Activated CD4-positive, CD25-positive, alpha-beta regulatory T cell treated with anti-CD3 and anti-CD28 coated beads, Interleukin-2, amount 50 U/mL, for 72 hours (primary cell): ENCODE results near the gene ZBED1.
"Not testable (repeated sequence)": the region's sequence is repeated elsewhere in the genome, so short reads cannot be mapped to it uniquely, and the experiment has no call there.

Experiments used
- DNase-seq: peaks from one replicate; pipeline ENCODE4 v3.0.0; 2021

Gene ZBED1

DNA sequence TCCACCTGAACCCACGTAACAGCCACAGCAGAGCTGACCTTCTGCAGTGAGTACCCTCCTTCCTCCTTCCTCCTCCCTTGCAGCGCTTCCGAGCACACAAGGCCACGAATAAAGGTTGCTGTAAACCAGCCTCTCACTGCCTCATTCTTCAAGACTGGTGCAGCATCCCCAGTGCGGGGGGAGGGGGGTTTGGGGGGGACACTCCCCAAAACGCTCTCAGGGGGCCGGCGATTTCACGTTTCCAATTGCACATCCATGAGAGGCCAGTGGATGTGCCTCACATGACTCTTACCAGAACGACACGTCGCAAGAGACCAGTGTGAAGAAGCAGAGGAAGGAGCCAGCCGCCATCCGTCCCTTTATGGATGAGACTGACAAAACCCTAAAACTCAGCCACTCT, 5.2 kb downstream of the ZBED1 start:
- no peak for DNase-seq

DNA sequence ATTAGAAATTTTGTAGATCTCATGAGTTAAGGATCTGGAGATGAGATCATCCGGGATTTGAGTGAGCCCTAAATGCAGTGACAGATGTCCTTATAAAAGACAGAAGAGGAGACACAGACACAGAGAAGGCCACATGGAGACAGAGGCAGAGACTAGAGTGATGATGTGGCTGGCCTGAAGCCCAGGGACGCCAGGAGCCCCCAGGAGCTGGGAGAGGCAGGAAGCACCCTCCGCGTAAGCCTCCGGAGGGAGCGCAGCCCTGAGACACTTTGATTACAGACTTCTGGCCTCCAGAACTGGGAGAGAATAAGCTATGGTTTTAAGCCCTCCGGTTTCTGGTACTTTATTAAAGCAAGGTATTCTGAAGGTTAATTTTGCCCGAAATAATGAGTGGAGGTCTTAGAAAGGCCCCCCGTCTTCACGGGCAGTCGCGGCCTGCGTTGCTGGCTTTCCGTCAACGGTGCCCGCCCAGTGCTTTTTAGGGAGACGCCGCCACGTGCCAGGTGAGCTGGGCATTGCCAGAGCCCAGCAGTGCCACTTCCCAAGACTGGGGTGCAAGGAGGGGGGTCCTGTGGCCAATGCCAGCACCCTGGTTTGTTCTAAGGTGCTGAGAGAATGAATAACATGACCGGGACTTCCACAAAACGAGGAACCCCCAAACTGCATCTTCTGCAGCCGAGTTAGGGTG, 8.1 kb downstream of the ZBED1 start:
- no peak for DNase-seq

DNA sequence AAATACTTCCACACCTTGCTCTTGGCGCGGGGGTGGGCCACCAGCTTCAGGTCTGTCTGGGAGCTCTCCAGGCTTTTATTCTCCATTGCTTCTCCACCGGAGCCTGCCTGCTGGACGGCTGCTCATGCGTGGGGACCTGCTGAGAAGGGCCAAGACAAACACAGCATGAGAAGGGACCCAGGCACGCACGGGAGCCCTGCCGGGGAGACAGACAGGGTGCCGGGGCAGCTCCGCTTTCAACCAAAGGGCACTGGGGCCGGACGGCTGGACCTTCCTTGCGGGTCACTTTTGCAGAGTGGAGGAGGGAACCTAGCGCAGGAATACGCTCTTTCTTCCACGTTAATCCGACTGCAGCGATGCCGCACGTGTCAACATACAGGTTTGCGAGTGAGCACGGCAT, 10.1 kb downstream of the ZBED1 start:
- DNase-seq, result no peak

DNA sequence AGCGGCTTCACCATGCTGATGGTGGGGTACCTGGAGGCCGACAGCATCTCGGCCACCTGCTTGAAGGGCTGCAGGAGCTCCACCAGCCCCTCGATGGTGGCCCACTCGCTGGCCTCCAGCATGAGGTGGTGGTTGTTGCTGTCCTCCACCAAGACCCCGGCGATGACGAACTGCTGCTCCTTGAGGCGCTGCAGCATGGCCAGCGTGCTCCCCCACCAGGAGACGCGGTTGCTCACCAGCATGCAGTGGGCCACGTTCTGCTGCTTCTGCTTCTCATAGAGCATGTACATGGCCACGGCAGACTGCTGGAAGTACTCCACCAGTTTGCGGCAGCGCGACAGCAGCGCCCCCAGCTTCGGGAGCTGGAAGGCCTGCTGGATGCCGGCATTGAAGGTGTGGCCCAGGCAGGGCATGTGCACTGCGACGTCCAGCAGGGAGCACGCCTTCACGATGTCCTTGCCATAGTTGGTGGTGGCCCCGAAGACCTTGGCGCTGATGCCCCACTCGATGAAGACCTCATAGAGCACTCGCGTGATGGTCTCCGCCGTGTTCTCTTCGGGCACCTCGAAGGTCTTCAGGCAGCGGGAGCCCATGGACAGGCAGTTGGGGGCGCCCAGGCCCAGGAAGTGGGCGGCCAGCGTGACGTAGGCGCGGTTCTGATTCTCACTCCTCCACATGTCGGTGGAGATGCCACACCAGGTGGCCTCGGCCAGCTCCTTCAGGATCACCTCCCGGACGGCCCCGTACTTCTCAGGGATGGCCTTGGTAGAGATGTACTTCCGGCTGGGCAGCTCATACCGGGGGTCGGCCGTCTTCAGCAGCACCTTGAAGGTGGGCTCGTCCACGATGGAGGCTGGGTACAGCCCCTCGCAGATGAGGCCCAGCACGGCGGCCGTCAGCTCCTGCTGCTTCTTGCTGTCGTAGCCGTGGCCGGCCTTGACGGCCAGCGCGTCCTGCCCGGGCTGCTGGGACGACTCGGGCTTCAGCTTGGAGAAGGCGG, 11.0 kb downstream of the ZBED1 start:
- no peak for DNase-seq

DNA sequence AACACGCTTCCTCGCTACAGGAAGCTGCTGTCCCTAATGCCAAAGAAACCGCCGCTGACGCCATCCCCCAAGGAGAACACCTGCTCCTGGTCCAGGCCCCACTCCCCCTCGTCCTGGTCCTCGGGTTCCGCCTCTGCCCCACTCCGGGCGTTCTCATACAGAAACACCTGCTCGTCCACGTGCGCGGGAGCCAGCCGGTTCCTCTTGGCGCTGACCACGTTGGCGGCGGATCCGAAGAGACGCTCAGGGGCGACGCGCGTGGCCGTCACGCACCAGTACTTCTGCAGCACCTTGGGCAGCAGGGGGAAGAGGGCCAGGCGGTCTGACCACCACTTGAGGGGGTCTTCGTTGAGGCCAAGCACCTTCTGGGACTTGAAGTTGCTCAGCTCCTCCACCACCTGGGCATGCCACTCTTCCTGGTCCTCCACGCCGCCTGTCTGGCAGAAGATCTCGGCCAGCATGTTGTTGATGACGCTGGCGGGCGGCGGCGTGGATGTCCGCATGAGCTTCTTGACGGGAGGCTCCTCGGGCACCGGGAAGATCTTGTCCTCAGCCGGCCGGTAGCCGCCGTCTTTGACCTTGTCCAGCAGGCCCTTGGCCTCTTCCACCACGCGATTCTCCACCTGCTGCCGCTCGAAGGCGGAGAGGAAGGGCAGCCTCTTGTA, 12.0 kb downstream of the ZBED1 start:
- peak; percentile 17 for DNase-seq

DNA sequence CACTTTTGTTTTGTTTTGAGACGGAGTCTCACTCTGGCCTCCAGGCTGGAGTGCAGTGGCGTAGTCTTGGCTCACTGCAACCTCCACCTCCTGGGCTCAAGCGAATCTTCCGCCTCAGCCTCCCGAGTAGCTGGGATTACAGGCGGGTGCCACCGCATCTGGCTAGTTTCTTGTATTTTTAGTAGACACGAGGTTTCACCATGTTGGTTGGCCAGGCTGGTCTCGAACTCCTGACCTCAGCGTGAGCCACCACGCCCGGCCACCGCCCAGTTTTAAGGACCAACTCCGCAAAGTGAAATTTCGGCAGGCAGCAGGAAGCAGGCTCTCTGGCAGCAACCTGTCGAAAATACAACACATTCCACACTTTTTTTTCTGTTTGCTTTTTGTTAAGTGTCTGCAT, 13.4 kb downstream of the ZBED1 start:
- no peak for DNase-seq

DNA sequence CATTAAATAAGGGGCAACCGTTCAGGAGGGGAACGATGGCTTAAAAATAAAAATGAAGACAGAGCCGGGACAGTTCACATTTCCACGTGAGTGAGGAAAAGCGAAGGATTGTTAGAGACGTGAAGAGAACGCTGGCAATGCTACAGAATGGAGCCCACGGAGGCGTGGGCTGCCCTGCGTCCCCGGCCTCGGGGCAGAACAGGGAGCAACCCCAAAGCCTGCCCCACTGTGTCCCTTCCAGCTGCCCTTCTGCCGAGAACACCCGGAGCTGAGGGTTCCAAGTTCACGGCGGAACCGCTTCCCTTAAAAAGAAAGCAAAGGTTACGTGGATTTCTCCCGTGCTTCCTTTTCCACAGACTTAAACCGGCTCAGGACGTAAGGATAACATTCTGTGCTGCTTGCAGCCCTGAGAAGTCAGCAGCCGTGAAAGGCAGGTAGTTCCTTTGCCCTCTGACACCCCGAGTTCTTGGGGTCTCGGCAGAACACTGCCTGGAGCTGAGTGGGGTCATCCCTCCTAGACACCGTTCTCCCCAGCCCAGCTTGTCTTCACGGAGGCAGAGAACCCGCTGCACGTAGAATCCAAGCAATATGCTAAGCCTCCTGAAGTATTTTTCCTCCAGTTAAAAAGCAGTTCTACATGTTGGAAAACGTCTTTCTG, 14.2 kb downstream of the ZBED1 start:
- no peak for DNase-seq

DNA sequence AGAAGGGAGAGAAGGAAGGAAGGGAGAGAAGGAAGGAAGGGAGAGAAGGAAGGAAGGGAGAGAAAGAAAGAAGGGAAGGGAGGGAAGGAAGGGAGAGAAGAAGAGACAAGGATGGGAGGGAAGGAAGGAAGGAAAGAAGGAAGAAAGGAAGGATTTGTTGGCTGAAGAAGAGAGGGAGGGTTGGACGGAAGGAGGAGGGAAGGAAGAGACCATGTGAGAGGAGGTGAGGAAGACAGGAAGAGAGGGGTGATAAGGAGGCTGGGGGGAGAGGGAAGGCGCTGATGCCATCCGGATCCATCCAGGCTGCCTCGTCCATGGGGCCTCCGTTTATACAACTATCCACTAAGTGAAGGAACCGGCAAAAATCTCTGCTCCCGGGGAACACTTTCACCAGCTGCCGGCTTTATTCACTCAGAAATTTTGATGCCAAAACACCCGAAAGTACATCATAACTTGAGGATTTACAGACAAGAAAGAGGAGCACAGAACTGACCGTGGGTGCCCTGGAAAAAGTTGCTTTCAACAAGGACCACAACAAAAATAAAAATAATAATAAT, 14.9 kb downstream of the ZBED1 start:
- no peak for DNase-seq

DNA sequence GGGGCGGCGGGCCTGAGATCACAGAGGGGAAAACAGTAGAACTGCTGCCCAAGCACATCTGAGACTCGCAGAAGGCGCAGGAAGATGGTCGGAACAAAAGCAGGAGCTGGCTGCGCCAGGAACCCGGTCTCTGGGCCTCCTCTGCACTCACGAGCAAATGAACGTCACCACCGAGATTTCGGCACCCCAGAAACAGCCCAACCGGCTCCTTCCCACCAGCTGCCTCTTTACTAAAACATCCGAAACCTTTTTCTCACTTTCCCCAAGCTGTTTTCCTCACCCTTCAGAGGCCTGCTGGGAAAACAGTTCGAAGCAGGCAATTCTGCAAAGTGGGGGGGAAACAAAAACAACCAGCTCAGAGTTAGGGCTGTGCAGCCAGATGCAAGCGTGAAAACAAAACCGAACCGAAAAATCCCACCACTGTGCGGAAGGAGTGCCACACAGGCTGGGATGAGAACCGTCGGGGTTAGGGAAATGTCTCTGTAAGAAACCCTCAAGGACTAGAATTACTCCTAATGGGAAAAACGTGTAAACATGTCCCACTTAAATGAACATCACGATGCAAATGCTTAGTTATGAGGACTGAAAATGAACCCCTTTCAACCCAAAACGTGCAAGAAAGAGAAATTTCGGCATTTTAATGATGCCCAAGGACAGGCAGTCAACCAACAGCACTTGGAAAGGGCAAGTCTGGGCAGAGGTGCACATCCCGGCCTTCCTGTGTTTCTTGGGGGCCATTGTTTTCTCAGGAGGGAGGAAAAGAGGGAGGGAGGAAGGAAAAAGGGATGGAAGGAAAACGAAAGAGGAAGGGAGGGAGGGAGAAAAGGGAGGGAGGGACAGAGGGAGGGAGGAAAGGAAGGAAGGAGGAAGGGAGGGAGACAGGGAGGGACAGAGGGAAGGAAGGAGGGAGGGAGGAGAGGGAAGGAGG, 15.8 kb downstream of the ZBED1 start:
- no peak for DNase-seq

DNA sequence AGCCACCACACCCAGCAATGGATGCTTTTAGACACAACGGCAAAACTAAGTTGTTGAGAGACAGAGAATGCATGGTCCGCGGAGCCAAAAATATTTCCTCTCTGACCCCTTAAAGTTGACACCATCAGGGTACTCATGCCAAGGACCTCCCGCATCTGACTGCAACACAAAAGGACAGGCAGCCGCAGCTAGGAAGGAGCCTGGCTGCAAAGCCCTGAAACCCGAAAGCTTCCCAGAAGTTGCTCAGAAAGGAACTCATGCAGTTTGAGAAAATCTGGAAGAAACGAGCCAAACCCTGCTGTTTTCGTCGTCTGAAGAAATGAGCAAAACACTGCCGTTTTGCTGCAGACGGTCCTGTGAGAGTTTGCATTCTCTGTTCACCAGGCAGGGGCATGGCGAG, 16.5 kb downstream of the ZBED1 start:
- DNase-seq, result no peak

DNA sequence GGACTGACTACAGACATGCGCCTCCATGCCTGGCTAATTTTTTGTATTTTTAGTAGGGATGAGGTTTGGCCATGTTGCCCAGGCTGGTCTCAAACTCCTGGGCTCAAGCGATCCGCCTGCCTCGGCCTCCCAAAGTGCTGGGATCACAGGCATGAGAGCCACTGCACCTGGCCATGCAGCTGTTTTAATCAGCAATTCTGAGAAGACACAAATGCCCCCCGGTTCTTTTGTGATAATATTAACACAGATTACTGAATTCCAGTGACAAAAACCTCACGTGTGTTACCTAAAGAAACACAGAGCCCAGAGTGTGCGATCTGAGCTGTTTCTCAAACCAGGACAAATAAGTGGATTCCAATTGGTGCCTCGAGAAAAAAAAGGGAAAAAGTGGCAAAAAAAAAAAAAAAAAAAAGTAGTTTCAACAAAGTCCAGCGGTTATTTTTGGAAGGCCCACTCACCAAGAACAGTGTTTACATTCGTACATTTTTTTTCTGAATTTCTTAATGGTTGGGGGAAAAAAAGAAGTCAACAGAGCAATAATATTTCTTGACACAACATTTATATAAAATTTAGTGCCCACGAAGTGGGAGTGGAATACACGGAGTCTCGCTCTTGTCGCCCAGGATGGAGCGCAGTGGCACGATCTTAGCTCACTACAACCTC, 17.2 kb downstream of the ZBED1 start:
- no peak for DNase-seq

DNA sequence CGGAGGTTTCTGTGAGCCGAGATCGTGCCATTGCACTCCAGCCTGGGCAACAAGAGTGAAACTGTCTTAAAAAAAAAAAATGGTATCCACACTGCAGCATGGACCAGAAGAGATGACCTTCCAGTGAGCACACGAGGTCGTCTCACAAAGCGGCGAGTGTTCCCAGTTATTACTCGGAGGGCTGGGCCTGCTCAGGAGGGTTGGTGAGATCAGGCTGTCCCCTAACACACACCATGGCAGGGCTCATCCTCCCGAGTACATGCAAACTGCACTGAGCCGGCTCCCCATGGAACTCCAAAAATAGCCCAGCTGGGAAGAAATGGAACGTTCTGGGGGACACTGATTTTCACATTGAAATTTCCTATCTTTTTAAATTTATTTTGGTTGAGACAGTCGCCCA, 19.2 kb downstream of the ZBED1 start:
- not testable (repeated sequence) for DNase-seq

DNA sequence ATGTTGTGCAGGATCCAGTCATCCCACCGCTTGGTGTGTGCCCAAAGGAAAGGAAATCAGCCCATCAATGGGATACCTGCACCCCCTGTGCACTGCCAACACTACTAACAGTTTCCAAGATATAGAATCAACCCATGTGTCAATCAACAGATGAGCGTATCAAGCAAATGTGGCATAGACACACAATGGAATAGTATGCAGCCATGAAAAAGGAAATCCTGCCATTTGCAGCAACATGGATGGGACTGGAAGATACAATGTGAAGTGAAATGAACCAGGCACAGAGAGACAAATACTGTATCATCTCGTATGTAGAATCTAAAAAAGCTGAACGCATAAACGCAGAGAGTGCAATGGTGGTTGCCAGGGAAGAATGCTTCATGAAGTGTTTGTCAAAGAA, 20.8 kb downstream of the ZBED1 start:
- not testable (repeated sequence) for DNase-seq

DNA sequence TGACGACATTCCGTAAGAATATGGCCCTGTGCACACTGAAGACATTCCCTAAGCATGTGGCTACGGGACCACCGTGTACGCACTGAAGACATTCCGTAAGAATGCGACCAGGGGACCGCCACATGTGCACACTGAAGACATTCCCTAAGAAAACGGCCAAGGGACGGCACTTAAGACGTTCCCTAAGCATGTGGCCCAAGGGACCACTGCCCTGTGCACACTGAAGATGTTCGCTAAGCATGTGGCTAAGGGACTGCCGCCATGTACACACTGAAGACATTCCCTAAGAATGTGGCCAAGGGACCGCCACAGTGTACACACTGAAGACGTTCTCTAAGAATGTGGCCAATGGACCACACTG, 21.4 kb downstream of the ZBED1 start:
- DNase-seq, result no peak

DNA sequence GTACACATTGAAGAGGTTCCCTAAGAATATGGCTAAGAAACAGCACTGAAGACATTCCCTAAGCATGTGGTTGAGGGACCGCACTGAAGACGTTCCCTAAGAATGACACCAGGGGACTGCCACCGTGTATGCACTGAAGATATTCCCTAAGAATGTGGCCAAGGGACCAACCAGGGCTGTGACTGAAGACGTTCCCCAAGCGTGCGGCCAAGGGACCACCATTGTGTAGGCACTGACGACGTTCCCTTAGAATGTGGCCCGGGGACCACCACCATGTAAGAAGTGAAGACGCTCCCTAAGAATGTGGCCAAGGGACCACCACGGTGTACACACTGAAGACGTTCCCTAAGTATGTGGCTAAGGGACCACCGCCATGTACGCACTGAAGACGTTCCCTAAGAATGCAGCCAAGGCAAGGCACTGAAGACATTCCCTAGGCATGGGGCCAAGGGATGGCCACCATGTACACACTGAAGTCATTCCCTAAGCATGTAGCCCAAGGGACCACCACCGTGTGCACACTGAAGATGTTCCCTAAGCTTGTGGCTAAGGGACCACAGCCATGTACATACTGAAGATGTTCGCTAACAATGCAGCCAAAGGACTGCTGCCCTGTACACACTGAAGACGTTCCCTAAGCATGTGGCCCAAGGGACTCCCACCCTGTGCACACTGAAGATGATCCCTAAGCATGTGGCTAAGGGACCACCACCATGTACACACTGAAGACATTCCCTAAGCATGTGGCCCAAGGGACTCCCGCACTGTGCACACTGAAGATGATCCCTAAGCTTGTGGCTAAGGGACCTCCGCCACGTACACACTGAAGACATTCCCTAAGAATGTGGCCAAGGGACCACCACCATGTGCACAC, 22.0 kb downstream of the ZBED1 start:
- no peak for DNase-seq

DNA sequence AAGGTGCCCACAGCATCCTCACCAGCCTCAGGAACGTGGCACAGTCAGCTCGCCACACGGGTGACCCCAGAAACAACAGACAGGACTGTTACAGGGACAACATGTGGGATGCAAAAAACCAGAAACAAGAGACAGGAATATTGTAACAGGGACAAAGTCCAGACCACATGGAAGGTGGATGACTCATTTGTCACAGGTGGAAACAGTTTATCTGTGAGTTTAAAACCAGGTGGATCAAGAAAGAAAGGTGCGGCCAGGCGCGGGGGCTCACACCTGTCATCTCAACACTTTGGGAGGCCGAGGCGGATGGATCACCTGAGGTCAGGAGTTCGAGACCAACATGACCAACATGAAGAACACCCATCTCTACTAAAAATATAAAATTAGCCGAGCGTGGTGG, 23.5 kb downstream of the ZBED1 start:
- not testable (repeated sequence) for DNase-seq

DNA sequence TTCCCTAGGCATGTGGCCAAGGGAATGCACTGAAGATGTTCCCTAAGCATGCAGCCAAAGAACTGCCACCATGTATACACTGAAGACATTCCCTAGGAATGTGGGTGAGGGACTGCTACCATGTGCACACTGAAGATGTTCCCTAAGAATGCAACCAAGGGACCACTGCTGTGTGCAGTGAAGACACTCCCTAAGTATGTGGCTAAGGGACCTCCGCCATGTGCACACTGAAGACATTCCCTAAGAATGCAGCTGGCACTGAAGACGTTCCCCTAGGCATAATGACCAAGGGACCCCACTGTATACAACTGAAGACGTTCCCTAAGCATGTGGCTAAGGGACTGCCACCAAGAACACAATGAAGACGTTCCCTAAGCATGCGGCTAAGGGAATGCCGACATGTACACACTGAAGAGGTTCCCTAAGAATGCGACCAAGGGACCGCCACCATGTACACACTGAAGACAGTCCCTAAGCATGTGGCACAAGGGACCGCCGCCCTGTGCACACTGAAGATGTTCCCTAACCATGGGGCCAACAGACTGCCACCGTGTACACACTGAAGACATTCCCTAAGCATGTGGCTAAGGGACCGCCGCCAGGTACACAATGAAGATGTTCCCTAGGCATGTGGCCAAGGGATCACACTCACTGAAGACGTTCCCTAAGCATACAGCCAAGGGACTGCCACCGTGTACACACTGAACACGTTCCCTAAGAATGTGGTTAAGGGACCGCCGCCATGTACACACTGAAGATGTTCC, 25.6 kb downstream of the ZBED1 start:
- DNase-seq, result no peak

DNA sequence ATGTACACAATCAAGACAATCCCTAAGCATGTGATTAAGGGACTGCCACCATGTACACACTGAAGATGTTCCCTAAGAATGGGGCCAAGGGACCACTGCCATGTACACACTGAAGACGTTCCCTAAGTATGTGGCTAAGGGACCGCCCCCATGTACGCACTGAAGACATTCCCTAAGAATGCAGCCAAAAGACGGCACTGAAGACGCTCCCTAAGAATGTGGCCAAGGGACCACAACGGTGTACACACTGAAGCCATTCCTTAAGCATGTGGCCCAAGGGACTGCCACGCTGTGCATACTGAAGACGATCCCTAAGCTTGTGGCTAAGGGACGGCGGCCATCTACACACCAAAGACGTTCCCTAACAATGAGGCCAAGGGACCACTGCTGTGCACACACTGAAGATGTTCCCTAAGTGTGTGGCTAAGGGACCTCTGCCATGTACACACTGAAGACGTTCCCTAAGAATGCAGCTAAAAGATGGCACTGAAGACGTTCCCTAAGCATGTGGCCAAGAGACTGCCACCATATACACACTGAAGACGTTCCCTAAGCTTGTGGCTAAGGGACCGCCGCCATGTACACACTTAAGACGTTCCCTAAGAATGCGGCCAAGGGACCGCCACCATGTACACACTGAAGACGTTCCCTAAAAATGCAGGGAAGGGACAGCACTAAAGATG, 26.4 kb downstream of the ZBED1 start:
- no peak for DNase-seq

DNA sequence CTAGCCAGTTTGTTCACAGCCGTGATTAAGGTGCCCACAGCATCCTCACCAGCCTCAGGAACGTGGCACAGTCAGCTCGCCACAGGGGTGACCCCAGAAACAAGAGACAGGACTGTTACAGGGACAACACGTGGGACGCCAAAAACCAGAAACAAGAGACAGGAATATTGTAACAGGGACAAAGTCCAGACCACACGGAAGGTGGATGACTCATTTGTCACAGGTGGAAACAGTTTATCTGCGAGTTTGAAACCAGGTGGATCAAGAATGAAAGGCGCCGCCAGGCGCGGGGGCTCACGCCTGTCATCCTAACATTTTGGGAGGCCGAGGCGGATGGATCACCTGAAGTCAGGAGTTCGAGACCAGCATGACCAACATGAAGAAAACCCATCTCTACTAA, 27.7 kb downstream of the ZBED1 start:
- DNase-seq, result not testable (repeated sequence)
